GM18502 (cell line): ENCODE measurements around the gene TRIM41.
"Not testable (repeated sequence)": the region's sequence is repeated elsewhere in the genome, so short reads cannot be mapped to it uniquely, and the experiment has no call there.

Experiments used
- ATAC-seq: cut with Tn5 transposase; IDR thresholded peaks from one replicate; pipeline ENCODE4 v1.9.1; 2021; ENCODE audit warnings: mild to moderate bottlenecking; ENCODE audit not compliant: unreplicated experiment, poor library complexity

Gene TRIM41

DNA sequence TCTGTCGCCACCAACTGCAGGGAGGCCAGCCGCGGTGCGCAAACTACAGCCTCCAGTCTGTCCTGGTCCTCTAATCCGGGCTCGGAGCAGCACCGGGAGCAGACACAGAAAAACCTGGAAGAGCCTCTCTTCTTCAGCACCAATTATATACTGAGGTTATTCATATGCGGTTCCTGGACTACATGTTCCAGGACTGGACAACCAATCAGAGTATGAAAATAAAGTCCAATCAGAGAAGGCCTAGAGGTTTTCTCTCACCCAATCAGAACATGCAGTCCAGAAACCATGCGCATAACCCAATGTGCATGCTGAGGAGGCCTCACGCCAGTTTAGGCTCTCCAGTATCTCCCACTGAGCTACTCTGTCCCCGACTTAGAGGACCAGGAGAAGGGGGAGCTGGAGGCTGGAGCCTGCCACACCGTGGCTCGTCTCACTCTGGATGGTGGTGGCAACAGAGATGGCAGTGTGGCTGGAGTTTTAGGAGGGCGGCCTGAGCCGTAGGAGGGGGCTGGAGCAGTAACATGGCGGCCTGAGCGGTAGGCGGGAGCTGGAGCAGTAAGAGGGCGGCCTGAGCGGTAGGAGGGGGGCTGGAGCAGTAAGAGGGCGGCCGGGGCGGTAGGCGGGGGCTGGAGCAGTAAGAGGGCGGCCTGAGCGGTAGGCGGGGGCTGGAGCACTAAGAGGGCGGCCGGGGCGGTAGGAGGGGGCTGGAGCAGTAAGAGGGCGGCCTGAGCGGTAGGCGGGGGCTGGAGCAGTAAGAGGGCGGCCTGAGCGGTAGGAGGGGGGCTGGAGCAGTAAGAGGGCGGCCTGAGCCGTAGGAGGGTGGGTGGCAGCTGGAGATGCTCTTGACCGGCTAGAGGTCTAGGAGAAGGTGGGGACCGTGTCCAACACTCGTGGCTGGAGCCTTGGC, 58.2 kb downstream of the TRIM41 start:
- ATAC-seq, result no peak

DNA sequence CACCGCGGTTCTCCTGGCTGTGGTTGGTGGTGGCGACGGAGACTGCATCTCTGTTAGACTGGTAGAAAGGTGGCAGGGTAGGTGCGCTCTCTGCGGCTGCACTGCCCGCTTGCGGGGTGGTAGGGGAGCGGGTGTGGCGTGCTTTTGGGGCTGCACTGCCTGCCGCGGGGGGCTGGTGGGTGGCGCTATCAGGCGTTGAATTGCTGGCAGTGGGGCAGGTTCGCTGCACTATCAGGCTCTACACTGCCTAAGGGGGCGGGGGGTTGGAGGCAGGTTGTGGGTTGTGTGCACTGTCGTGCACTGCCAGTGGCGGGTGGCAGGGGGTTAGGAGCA, 58.9 kb downstream of the TRIM41 start:
- no peak for ATAC-seq

DNA sequence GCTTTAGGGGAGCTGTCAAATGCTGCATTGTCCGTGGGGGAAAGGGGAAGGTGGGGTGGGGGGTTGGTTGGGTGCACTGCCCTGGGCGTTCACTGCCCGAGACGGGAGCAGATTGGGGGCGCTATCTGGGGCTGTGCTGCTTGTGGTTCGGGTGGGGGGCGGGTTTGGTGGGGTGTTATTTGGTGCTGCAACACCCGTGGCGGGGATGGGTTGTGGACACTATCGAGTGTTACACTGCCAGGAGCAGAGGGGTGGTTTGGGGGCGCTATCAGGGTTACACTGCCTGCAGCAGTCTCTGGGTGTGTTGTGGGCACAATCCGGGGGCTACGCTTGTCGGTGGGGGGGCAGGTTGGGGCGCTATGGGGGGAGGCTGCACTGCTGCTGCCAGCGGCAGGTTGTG, 59.3 kb downstream of the TRIM41 start:
- not testable (repeated sequence) for ATAC-seq

DNA sequence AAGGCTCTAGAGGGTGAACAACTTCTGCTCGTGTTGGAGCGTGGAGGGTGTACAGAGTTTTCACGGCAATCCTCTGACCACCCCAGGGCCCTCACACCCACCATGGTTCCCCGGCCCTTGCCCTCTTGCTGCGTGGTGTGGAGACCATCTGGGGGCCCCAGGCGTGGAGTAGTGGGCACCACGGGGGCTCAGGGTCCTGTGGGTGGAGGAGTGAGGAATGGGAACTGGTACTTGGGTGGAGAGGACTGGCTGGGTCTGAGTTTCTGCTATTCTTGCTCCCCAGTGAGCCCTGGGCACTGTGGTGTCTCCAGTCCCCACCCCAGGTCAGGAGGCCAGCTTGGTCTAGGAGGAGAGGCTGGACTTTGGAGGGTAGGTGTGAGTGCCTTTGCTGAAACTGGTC, 59.8 kb downstream of the TRIM41 start:
- ATAC-seq, result no peak

DNA sequence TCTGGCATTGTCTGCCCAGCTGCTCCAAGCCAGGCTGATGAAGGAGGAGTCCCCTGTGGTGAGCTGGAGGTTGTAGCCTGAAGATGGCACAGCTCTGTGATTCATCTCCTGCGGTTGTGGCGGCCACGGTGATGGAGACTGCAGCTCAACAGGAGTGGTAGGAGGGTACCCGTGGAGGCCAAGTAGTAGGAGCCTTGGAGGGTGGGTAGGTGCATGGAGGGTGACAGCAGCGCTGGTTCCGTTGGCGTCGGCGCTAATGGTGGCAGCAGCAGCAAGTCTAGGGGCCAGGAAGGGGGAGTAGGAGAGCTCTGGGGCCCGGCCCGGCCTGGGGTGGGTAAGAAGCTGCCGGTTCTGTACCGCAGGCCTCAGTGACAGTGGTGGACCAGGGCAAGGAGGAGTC, 60.3 kb downstream of the TRIM41 start:
- no peak for ATAC-seq

DNA sequence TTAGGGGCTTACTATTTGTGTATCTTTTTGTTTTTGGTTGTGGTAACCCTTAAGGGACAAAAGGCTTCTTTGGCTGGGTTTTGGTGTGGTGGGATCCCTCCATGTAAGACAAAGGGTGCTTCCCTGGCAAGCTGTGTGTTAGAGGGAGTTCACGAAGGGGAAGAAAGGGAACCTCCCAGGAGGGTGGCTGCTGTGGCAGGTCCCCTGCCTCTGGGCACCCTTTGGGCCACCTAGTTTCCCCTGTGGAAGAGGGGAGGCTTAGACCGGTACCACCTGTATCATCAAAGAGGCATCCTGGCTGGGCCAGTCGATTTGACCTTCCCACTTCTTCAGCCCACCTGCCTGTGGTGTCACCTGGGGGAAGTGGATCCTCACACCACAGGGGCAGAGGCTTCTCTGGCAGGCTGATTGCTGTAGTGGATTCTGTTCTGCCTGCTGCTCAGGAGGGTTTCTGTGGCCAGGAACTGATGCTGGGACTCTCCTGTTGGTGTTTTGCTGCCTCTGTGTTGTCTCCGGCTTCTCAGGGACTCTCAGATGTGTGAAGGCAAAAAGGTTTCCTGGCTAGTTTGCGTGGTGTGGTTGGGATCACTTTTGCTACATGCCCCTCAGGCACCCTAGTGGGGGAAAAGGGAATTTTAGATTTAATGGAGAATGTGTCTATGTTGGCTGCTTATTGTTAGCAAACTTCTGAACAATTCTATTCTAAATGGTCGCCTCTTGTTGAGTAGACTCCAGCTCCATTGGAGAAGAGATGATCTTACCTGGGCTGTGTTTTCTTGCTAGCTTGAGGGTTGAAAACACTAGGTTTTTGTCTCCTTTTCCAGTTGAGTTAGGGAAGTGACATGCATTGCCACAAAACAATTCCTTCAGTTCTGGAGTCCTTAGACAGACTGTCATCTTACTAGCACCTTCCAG, 61.0 kb downstream of the TRIM41 start:
- ATAC-seq, result not testable (repeated sequence)
